H1 (cell line): Measurements from ENCODE around the gene RALGDS. TPM values are rescaled to one million over a fixed set of nuclear protein-coding genes. Genes with fewer than 3 reads are reported as not detected.
A peak's percentile ranks its signal among the peaks of the same experiment; 100 is the strongest.

Source experiments
- CTCF ChIA-PET: fragments of 300-600 bp; sonication (Branson Sonifier 250); formaldehyde crosslinking; loops from one replicate; lab custom pipeline; 2021; ENCODE audit not compliant: partially characterized antibody; lab: Charles Lee
- POLR2A ChIA-PET: fragments of 300-600 bp; sonication (Branson Sonifier 250); formaldehyde crosslinking; loops from one replicate; lab custom pipeline; 2021; ENCODE audit warnings: inconsistent platforms; ENCODE audit not compliant: partially characterized antibody; lab: Charles Lee
- DNase-seq, 2 experiments: peaks; one replicate each; pipeline versions ENCODE4 v3.0.0 to v3.0.0-alpha.2; 2010 to 2022; ENCODE audit warnings: low spot score in 2 of 2, low read depth in 1 of 2, mixed read lengths in 1 of 2
- FAIRE-seq: peaks from 2 replicates; lab custom pipeline; 2011; peaks lifted over from hg19 to GRCh38; lab: Jason Lieb, UNC
- H2AFZ ChIP-seq: 2 replicates; pipeline ENCODE4 v1.8.1; 2012; ENCODE audit warnings: low read length, inconsistent platforms
- H2AK5ac ChIP-seq: 2 replicates; pipeline ENCODE4 v1.6.1; 2013; ENCODE audit warnings: low read depth, low read length
- H2BK120ac ChIP-seq: replicated peaks from 2 replicates; pipeline ENCODE3; 2013; ENCODE audit warnings: low read depth, low read length, inconsistent platforms
- H2BK12ac ChIP-seq: 2 replicates; pipeline ENCODE4 v1.6.1; 2013; ENCODE audit warnings: low read depth, low read length
- H2BK15ac ChIP-seq: 2 replicates; pipeline ENCODE4 v1.6.1; 2013; ENCODE audit warnings: low read length
- H2BK20ac ChIP-seq: 2 replicates; pipeline ENCODE4 v1.6.1; 2013; ENCODE audit warnings: low read length
- H2BK5ac ChIP-seq: 2 replicates; pipeline ENCODE4 v1.6.1; 2013; ENCODE audit warnings: low read depth, low read length
- H3K14ac ChIP-seq: 2 replicates; pipeline ENCODE4 v1.6.1; 2013; ENCODE audit warnings: inconsistent platforms; ENCODE audit not compliant: insufficient read length
- H3K18ac ChIP-seq: 2 replicates; pipeline ENCODE4 v1.6.1; 2013; ENCODE audit warnings: low read length; ENCODE audit errors: extremely low read depth
- H3K23ac ChIP-seq: 2 replicates; pipeline ENCODE4 v1.6.1; 2013; ENCODE audit warnings: inconsistent platforms; ENCODE audit not compliant: insufficient read length
- H3K23me2 ChIP-seq: 2 replicates; pipeline ENCODE4 v1.6.1; 2013; ENCODE audit warnings: low read depth, low read length
- H3K27ac ChIP-seq: 2 replicates; pipeline ENCODE4 v1.6.1; 2011; ENCODE audit warnings: low read depth, low read length, inconsistent platforms
- H3K27me3 ChIP-seq, 4 experiments: replicated peaks in 1 of 4; 1 replicate in 1 of 4; 2 replicates in 3 of 4; pipeline versions ENCODE4 v1.6.1 to v1.8.1; 2011 to 2013; ENCODE audit warnings: low read length in 3 of 4, mild to moderate bottlenecking in 3 of 4, inconsistent platforms in 2 of 4, mixed read lengths in 2 of 4, moderate library complexity in 1 of 4; ENCODE audit not compliant: control insufficient read depth in 3 of 4, insufficient read depth in 3 of 4; ENCODE audit errors: extremely low read depth in 1 of 4
- H3K36me3 ChIP-seq, 4 experiments: 2 replicates each; pipeline versions ENCODE4 v1.6.1 to v1.8.1; 2011 to 2013; ENCODE audit warnings: mild to moderate bottlenecking in 4 of 4, low read length in 3 of 4, moderate library complexity in 2 of 4, control low read depth in 1 of 4, inconsistent platforms in 1 of 4; ENCODE audit not compliant: insufficient read depth in 4 of 4, control insufficient read depth in 2 of 4
- H3K4ac ChIP-seq: replicated peaks from 2 replicates; pipeline ENCODE3; 2013; ENCODE audit warnings: low read length, low read depth, mixed read lengths, inconsistent platforms; ENCODE audit not compliant: insufficient read length
- H3K4me1 ChIP-seq, 4 experiments: replicated peaks in 1 of 4; 1 replicate in 1 of 4; 2 replicates in 3 of 4; pipeline versions ENCODE4 v1.6.1 to v1.8.1; 2011 to 2013; ENCODE audit warnings: low read length in 3 of 4, inconsistent platforms in 2 of 4, mixed read lengths in 1 of 4; ENCODE audit not compliant: insufficient read depth in 4 of 4, control insufficient read depth in 3 of 4
- H3K4me2 ChIP-seq, 2 experiments: 2 replicates each; pipeline versions ENCODE4 v1.6.1 to v1.8.1; 2011 to 2013; ENCODE audit warnings: low read depth in 2 of 2, low read length in 2 of 2, control low read depth in 1 of 2, inconsistent platforms in 1 of 2, mild to moderate bottlenecking in 1 of 2; ENCODE audit not compliant: insufficient read depth in 1 of 2
- H3K4me3 ChIP-seq, 4 experiments: fragments of 200-600, 300-600 bp in 1 of 4; sonication (generic), shearing (Covaris generic), sonication (Bioruptor Twin) in 1 of 4; 2 replicates each; pipeline versions ENCODE4 v1.5.1 to v1.8.1; 2011 to 2016; ENCODE audit warnings: low read length in 4 of 4, low read depth in 3 of 4, control low read depth in 2 of 4, inconsistent platforms in 2 of 4, mild to moderate bottlenecking in 2 of 4, mixed read lengths in 1 of 4, moderate library complexity in 1 of 4; ENCODE audit not compliant: insufficient read depth in 2 of 4; ENCODE audit errors: extremely low read depth in 1 of 4
- H3K56ac ChIP-seq: replicated peaks from 2 replicates; pipeline ENCODE3; 2013; ENCODE audit warnings: low read depth, mild to moderate bottlenecking, mixed read lengths, low read length, inconsistent platforms; ENCODE audit not compliant: insufficient read length
- H3K79me1 ChIP-seq: 2 replicates; pipeline ENCODE4 v1.6.1; 2013; ENCODE audit warnings: low read depth, low read length, control low read depth
- H3K79me2 ChIP-seq, 2 experiments: 2 replicates each; pipeline versions ENCODE4 v1.6.1 to v1.8.1; 2012 to 2013; ENCODE audit warnings: low read length in 2 of 2, mild to moderate bottlenecking in 2 of 2, inconsistent platforms in 1 of 2; ENCODE audit not compliant: insufficient read depth in 2 of 2, control insufficient read depth in 1 of 2
- H3K9ac ChIP-seq, 4 experiments: replicated peaks in 1 of 4; 1 replicate in 1 of 4; 2 replicates in 3 of 4; pipeline versions ENCODE4 v1.6.1 to v1.8.1; 2011 to 2013; ENCODE audit warnings: low read depth in 3 of 4, low read length in 3 of 4, control low read depth in 2 of 4, mild to moderate bottlenecking in 2 of 4, moderate library complexity in 2 of 4, inconsistent platforms in 1 of 4; ENCODE audit errors: extremely low read depth in 1 of 4
- H3K9me3 ChIP-seq, 2 experiments: 2 replicates each; pipeline versions ENCODE4 v1.6.1 to v1.8.1; 2012 to 2013; ENCODE audit warnings: mild to moderate bottlenecking in 2 of 2, moderate library complexity in 2 of 2, control low read depth in 1 of 2, inconsistent platforms in 1 of 2, low read depth in 1 of 2, low read length in 1 of 2, mixed read lengths in 1 of 2; ENCODE audit not compliant: insufficient read depth in 2 of 2
- H4K20me1 ChIP-seq, 2 experiments: replicated peaks in 1 of 2; 2 replicates each; pipeline versions ENCODE3 to v1.8.1; 2011 to 2013; ENCODE audit warnings: inconsistent platforms in 2 of 2, low read length in 2 of 2, mild to moderate bottlenecking in 1 of 2; ENCODE audit not compliant: insufficient read depth in 2 of 2, control insufficient read depth in 1 of 2
- H4K5ac ChIP-seq: 2 replicates; pipeline ENCODE4 v1.6.1; 2013; ENCODE audit warnings: low read length, low read depth, mixed read lengths, inconsistent platforms; ENCODE audit not compliant: insufficient read length
- H4K8ac ChIP-seq: 2 replicates; pipeline ENCODE4 v1.8.0; 2013; ENCODE audit warnings: mild to moderate bottlenecking, moderate library complexity, low read length, inconsistent platforms; ENCODE audit not compliant: insufficient read depth; ENCODE audit errors: extremely low read depth
- H4K91ac ChIP-seq: replicated peaks from 2 replicates; pipeline ENCODE3; 2013; ENCODE audit warnings: low read length, mixed read lengths, inconsistent platforms; ENCODE audit not compliant: insufficient read length
- GABPA ChIP-seq: IDR thresholded peaks from 2 replicates; pipeline ENCODE4 v1.6.1; 2011; ENCODE audit warnings: mild to moderate bottlenecking, low read length, moderate library complexity, borderline replicate concordance; ENCODE audit not compliant: insufficient read depth
- SRF ChIP-seq: IDR thresholded peaks from 2 replicates; pipeline ENCODE4 v1.6.1; 2011; ENCODE audit warnings: mild to moderate bottlenecking, low read depth, low read length, moderate library complexity
- TBP ChIP-seq: IDR thresholded peaks from 2 replicates; pipeline ENCODE4 v1.6.1; 2011; ENCODE audit warnings: low read depth, low read length, improper control_type of control experiment
- WGBS, 2 experiments: shearing (Covaris generic) in 1 of 2; methylation state at CpG; one replicate each; pipeline versions ENCODE4 v1.1.6 to v1.1.7; 2013 to 2015; ENCODE audit warnings: low lambda C conversion rate in 2 of 2, mixed read lengths in 2 of 2, inconsistent platforms in 1 of 2, low coverage in 1 of 2, missing lambda C conversion rate in 1 of 2; ENCODE audit not compliant: insufficient replicate concordance in 2 of 2, insufficient coverage in 1 of 2, insufficient read length in 1 of 2; ENCODE audit errors: extremely low coverage in 1 of 2, missing lambda C conversion rate in 1 of 2; 5-methylcytosine and 5-hydroxymethylcytosine counted together
- polyA plus RNA-seq, 7 experiments: library from polyadenylated mRNA; depleted of rRNA in 3 of 7; stranded (reverse) in 5 of 7; unstranded in 2 of 7; fragments of >200 nt in 5 of 7; fragments of 200-250 nt in 2 of 7; gene quantifications; 1 replicate in 5 of 7; 2 replicates in 1 of 7; 4 replicates in 1 of 7; pipeline versions ENCODE4 v1.2.1 to v1.2.3, GENCODE V29; 2011 to 2013; ENCODE audit warnings: missing spikeins in 2 of 7, mixed read lengths in 2 of 7
- total RNA-seq: library from RNA; stranded (reverse); fragmentation: NEBNext Ultra II Directional; extraction: Animal tissue kit (Norgen Biotek cat#: 25700); gene quantifications from 2 replicates; pipeline ENCODE4 v1.2.1, GENCODE V29; 2021
- TF ChIP-seq, protein P1 (sequence below): IDR thresholded peaks from 2 replicates; pipeline ENCODE4 v1.6.1; 2012; ENCODE audit warnings: inconsistent platforms

Gene RALGDS
- total and polyA plus RNA-seq, 2 of the 8 experiments (the other 6 are each of a cell fraction or from before 2014, with no cell fraction given): 14.5 to 25.5 TPM

DNA sequence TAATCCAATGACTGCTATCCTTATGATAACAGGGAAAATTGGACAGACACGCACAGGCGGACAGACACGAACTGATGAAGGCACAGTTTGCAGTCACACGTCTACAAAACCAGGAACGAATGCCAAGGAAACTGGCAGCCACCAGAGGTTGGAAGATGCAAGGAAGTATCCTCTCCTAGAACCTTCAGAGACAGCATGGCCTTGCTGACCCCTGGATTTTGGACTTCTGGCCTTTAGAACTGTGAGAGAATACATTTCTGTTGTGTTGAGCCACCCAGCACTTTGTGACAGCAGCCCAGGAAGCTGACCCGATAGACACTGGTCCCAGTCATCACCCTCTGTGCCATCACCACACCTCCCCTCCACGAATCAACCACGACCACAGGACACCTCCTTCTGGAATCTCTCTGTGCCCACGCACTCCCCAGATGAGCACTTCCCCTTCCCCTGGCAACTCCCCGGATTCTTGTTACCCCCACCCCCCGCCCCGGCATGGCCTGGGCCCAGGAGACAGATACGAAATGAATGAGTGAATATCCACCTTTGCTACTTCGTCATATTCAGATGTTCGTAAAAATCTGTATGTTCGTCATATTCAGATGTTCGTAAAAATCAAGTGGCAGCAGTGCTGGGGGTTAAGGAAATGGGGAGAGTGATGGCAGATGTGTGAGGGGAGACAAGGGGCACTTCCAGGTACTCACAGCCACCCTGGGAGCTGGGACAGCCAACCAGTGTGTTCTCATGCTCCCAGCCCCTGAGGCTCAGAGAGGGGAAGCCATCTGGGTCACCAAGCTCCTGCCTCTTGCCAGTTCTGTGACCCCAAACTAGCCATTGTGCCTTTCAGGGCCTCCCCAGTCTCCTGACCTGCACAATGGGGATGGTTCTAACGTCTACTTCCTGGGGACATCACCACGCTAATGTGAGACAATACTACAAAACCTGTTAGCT, 24.1 kb upstream of the RALGDS start:
- Histone ChIP-seq H3K9ac (no peak overlapping the region; a peak in 2 of 7 replicates), H4K91ac (no peak overlapping the region), H4K20me1 (peaks cover 20 to 38% of the 10 kb centered on the region in 2 experiments), H2BK120ac (no peak overlapping the region), H3K9me3 (no peaks in the 10 kb centered on the region), H3K27ac (no peak overlapping the region), H2AK5ac (no peak overlapping the region), H2BK20ac (no peak overlapping the region), H3K36me3 (no peaks in the 10 kb centered on the region), H3K4me3 (peak overlapping the region in 1 of 4 experiments; percentile 60; a peak in 2 of 8 replicates), H2BK5ac (no peak overlapping the region), H2BK15ac (no peak overlapping the region), H2AFZ (no peak overlapping the region), H2BK12ac (no peak overlapping the region; the same call in 1 of the 2 replicates), H3K4ac (no peak overlapping the region), H4K5ac (no peak overlapping the region), H3K79me2 (peaks cover 0 to 3% of the 10 kb centered on the region in 2 experiments; a peak in 1 of 4 replicates), H3K23me2 (peaks cover 12% of the 10 kb centered on the region), H3K14ac (no peak overlapping the region), H3K23ac (no peak overlapping the region), H3K18ac (no peak overlapping the region), H4K8ac (no peak overlapping the region), H3K4me2 (peak overlapping the region in 1 of 2 experiments; percentile 77; a peak in 2 of 4 replicates), H3K56ac (no peak overlapping the region), H3K27me3 (peaks cover 0 to 11% (median 0%) of the 10 kb centered on the region in 4 experiments; a peak in 2 of 7 replicates), H3K79me1 (peaks cover 6% of the 10 kb centered on the region), H3K4me1 (peaks cover 0 to 24% (median 13%) of the 10 kb centered on the region in 4 experiments; a peak in 5 of 7 replicates)
- POLR2A ChIA-PET: interaction anchor here (0.6 to 1.3 kb wide), 5 partner anchors 8 to 186 kb away, joined by 3 to 6 read pairs (median 3); no protein-coding TSS in a partner anchor
- WGBS, 2 experiments: 87% methylated on average over 19 of the region's 19 CpGs; no CpG with 5 or more reads in 1 of the 2 experiments
- TF ChIP-seq, protein P1, sequence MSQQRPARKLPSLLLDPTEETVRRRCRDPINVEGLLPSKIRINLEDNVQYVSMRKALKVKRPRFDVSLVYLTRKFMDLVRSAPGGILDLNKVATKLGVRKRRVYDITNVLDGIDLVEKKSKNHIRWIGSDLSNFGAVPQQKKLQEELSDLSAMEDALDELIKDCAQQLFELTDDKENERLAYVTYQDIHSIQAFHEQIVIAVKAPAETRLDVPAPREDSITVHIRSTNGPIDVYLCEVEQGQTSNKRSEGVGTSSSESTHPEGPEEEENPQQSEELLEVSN: no peak
- no peak for TF ChIP-seq GABPA
- no peak for TF ChIP-seq SRF
- TF ChIP-seq TBP: no peak
- no peak for DNase-seq
- no peak for FAIRE-seq
- CTCF ChIA-PET: interaction anchor here (0.6 to 11.7 kb wide), 22 partner anchors 8 to 340 kb away, joined by 3 to 337 read pairs (median 5); no protein-coding TSS in a partner anchor
